Mucosa of gallbladder (tissue), 1 donor: ENCODE results near the gene SDF4. TPM values are rescaled to one million over a fixed set of nuclear protein-coding genes. Genes with fewer than 3 reads are reported as not detected.
"Not testable (repeated sequence)": the region's sequence is repeated elsewhere in the genome, so short reads cannot be mapped to it uniquely, and the experiment has no call there.

ENCODE experiments used
- DNase-seq: peaks from one replicate; pipeline ENCODE4 v3.0.0-alpha.2; 2020; ENCODE audit warnings: low spot score
- total RNA-seq: library from RNA; stranded (reverse); gene quantifications from one replicate; pipeline ENCODE4 v1.2.1, GENCODE V29; 2021
- donor health status: DM: no; HTN: no; CAD: no.

SDF4 gene
- total RNA-seq, 1 donor from 2014 or later = 190 TPM

DNA sequence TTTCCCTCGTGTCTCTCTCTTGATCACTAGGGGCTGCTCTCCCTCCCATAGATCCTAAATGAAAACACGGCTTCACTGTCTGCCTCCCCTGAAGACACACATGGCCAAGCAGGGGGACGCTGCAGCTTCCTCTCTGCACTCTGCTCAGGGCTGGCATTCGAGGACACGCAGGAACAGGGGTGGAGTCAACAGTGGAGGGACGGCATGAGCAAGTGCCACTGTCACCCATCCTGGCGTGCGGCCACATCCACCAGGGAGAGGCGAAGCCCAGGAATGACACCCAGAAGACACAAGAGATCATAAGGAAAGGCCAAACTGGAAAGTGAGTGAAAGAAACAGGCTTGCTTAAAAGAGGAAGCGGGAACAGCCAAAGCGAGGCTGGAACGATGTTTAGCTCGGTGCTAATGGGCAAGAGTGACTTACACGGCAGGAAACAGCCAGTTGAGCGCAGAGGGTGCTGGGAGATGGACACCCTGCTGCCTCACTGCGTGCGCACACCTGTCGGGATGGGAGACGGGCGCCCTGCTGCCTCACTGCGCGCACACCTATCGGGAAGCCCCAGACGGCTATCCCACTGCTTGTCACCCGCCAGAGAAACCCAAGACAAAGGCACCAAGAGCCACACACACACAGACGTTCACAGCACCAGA lies 28.3 kb upstream of the SDF4 start:
- DNase-seq = no peak

DNA sequence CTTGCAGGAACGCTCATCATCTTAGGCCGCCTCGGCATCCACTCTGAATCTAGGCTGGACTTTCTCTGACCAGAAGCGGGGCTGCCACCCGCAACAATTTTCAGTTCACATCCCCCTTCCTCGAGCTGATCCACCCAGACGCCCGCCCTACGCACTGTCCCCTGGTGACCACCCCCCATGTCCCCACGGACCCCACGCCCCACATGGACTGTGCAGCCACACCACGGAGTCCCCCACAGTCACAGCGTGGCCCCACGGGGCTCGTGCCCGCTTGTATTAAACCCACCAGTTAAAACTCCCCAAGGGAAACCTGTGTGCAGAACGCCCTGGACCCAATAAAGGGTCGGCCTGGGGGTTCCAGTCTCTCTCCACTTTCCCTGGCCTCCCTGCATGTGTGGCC lies 27.7 kb upstream of the SDF4 start:
- DNase-seq = no peak

DNA sequence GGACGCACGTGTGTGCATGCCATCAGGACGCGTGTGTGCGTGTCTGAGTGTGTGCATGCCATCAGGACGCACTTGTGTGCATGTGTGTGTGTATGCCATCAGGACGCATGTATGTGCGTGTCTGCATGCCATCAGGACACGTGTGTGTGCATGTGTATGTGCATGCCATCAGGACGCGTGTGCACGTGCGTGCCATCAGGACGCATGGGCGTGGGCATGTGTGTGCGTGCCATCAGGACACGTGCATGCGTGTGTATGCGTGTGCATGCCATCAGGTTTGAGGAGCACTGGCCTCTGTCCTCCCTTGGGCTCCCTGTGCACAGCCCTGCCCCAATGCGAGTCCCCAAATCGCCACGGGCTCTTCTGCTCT lies 27.3 kb upstream of the SDF4 start:
- DNase-seq = no peak

DNA sequence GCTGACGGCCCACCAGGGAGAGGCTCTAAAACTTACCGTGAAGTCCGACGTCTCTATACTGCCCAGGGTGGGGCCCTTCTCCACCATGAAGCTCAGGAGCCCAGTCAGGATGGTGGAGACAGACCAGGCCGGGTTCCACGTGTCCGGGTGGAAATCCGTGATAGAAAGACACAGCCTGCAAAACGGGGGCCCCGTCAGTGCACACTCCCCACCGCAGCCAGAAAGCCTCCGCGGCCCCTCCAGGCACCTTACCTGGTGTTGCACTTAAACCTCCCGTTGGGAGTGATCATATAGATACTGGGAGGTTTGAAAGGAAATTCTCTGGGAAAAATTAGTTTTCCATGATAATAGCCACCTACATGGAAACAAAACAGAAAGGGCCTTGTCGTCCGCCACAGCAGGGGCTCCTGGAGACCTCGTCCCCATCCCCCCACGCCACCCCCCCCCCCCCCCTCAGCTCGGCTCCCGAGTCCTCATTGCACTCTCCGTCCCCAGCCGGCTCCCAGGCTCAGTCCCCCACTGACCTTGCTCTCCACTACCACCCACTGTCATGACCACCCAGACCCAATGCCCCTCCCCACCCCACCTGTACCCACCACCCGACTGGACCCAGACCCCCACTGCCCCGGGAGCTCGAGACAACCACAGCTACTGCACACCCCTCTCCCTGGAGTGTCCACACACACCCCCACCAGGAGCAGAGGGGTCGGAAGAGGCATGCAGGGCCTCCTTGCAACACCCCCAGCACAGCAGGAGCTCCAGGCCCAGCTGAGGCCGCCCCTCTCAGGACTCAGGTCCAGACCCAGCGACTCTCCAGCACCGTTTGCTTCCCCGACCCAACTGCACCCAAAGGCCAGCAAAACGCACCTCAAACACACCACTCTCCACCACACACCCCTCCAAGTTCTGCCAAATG lies 25.4 kb upstream of the SDF4 start:
- DNase-seq = no peak

DNA sequence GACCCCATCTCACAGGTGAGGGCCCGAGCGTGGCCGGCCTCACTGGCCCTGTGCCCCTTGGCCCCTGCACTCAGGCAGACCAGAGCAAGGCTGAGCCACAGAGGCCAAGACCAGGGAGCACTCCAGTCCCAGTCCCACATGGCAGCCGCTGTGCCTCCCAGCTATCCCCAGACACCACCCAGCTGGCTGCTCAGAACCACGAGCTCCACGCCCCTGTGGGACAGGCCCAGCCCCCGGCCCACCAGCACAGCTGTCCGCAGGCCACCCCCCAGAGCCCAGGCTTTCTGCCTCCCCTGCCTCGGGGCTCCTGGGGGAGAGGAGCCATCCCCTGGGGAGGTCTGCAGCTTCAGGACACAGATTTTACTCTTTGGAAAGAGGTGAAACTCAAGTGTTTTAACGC lies 23.8 kb upstream of the SDF4 start:
- DNase-seq = no peak

DNA sequence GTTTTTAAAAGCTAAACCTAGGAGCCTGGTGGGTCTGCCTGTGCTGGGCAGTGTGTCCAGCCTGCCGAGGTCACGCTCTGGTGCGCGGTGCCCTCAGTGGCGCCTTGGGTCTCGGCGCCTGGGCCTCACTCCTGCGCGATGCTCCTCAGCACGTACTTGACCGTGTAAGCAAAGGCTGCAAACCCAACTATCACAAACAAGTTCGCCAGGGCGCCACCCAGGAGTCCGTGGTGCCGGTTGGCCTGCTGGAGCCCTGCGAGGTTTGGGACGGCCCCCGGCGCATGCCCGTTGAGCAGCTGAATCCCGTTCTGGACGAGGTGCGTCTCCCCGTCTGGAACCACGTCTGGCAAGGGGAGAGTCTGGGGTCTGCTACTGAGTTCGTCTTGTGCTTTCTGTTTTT lies 23.3 kb upstream of the SDF4 start:
- DNase-seq = no peak

DNA sequence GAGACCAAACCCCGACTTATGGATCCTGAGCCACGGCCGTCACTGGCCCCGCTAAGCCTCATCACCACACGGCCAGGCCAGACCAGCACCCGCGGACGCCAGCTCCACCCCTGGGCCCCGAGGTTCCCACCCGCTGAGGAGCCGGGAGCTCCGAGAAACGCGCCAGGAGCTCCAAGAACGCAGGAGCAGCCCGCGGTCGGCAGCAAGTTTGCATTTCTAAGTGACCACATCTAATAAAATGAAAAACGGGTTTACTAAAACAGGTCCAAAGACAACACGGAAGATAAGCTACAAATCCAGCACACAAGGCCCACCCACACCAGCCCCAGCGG lies 22.8 kb upstream of the SDF4 start:
- DNase-seq = no peak

DNA sequence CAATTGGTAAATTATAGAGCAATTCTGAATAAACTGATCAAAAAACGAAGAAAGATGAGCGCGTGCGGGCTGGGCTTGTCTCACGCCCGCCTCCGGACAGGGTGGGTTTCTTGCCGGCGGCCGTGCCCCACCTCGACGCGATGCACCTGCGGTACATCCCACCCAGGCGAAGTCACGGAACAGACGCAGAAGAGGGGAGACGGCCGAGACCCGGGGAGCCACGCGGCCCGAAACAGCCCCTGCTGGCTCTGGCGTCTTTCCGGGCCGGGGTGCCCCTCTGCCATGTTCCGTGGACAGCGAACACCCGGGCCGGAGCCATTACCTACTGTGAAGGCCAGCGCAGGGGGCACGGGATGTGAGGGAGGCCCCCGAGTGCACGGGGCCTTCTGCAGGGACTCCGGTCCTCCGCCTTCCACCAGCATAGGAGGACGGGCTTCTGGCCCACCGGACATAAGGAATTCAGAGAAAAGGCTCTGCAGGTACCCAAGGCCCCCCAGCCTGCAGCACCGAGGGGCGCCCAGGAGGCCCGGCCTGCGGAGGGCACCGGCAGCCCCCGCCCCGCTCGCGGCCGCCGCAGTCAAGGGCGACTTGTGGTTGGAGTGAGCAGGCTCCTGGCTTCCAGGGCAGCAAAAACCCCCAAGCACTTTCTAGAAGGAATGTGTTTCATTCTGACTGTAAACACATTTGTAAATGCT lies 22.3 kb upstream of the SDF4 start:
- DNase-seq = no peak

DNA sequence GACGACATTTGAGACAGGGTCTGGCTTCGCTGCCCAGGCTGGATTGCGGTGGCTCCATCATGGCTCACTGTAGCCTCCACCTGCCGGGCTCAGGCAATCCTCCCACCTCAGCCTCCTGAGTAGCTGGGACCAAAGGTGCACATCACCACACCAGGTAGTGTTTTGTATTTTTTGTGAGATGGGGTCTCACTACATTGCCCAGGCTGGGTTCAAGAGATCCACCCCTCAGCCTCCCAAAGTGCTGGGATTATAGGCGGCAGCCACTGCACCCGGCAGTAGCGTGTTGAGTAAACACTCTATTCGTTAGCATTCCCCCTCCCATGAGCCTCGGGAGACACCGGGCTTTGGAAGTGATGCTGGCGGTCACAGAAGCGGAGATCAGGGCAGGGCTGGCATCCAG lies 21.5 kb upstream of the SDF4 start:
- no peak for DNase-seq

DNA sequence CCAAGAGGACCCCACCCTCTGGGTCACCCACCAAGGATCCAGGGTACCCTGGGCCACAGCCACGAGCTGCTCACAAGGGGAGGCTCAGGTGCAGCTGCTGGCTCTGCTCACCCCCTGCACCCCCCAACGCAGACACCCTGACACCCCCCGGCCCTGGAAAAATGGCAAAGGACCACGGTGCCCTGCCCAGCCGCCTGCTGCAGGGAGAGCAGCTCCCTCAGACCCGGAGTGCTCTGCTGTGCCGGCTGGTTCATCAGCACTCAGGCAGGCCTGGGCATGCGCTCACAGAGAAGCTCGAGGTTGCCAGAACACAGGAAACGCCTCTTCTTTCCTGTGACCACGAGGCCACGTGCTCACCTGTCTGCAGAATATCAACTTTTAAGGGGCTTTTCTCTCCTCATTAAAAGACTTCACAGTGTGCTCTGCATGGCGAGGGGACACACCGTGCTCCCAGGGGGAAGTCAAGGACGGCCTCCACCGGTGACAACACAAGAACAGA lies 19.0 kb upstream of the SDF4 start:
- no peak for DNase-seq

DNA sequence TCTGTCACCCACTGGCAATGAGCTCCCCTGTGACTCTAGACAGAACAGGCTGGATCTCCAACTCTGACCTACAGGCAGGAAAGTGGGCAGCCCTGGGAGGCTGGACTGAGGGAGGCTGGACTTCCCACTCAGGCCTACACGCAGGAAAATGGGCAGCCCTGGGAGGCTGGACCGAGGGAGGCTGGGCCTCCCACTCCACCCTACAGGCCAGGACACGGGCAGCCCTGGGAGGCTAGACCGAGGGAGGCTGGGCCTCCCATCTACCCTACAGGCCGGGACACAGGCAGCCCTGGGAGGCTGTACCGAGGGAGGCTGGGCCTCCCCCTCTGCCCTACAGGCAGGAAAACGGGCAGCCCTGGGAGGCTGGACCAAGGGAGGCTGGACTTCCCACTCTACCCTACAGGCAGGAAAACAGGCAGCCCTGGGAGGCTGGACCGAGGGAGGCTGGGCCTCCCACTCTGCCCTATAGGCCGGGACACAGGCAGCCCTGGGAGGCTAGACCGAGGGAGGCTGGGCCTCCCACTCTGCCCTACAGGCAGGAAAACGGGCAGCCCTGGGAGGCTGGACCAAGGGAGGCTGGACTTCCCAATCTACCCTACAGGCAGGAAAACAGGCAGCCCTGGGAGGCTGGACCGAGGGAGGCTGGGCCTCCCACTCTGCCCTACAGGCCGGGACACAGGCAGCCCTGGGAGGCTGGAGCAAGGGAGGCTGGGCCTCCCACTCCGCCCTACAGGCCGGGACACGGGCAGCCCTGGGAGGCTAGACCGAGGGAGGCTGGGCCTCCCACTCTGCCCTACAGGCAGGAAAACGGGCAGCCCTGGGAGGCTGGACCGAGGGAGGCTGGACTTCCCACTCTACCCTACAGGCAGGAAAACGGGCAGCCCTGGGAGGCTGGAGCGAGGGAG lies 16.5 kb upstream of the SDF4 start:
- not testable (repeated sequence) for DNase-seq

DNA sequence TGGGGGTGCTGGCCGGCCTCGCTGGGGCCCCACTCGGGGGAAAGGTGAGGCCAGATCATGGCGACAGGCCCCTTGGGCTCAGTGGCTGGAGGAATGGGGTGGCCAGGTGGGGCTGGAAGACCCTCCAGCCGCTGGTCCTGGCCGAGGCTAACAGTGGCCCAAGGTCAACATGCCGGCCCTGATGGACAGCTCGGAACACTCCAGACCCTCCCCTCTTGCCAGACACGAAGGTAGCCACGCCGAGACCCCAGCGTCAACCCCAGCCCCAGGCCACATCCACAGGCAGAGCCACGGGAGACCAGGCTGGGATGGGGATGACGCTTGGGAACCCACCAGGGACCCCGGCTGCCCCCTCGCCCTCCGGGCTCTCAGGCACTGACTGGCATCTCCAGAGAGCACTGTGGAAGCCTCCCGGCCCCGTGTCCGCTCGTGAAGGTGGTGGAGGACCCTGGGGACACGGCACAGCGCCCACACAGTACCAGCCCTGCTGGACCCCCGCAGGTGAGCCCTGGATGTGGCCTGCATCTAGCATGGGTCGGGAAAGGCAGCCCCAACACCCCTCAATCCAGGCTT lies 15.6 kb upstream of the SDF4 start:
- no peak for DNase-seq

DNA sequence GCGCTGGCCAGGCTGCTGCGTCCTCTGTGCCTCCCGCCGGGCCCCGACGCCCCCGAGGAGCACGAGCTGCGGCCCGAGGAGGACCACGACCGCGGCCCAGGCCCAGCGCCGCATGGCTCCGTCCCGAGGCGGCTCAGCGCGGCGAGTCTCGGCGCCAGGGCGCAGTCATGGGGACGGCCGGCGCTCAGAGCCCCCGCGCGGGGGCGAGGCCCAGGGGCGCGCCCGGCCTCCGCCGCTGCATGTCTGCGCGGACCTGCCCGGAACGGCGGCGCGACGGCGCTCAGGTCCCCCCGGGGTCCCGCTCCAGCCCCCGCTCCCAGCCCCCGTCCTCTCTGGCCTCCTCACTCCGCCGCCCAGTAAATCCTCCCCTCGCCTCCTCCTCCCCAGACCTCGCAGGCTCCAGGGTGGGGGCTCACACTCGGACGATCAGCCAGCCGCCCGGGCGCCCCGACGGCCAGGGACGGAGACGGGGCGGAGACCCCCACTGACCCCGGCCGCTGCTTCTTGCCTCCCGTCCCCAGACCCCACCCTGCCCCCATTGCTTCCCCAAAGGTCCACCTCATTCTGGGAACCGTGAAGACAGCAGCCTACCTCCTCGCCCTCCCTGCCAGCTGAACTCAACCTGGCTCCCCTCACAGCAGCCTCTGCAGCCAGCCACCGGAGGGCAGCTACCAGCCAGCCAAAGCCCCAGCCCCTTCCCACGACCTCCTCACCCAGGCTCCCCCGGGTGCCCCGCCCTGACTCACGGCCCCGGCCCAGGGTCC lies 15.0 kb upstream of the SDF4 start, which contains the start of gene C1QTNF12:
C1QTNF12 (minus strand) TSS at position 146 of the 764 bp plus-strand sequence; CDS start at position 114, 32 bp downstream.
- no peak for DNase-seq

DNA sequence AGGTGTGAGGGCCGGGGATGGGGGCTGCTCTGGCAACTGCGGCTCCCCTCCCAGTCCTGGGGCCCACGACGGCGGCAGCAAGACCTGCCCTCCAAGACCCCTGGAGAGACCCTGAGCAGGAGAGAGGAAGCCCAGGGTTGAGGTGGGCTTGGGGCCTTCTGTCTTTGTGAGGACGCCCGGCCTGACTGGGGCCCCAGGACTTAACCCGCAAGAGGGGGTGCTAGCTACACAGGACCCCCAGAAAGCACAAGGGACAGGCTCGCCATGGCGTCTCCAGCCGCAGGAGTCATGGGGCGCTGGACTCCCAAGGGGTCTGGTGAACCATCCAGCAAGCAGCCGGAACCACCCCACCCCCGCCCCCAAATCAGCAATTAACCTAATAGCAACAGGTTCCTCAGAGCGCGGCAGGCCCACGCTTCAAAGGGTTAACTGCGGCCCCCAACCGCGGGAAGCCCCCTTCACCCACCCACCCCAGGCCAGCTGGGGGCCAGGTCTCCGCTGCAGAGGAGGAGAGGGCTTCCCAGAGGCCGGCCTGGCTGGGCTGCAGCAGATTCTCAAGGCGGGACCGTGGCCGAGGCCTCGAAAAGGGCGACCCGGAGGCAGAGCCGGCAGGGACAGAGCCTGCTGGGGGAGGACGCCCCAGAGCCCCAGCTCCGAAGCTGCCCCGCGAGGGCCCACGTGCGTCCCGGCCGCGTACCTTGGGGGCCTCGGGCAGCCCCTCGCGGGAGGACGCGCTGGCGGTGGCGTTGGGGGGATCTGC lies 14.2 kb upstream of the SDF4 start:
- no peak for DNase-seq

DNA sequence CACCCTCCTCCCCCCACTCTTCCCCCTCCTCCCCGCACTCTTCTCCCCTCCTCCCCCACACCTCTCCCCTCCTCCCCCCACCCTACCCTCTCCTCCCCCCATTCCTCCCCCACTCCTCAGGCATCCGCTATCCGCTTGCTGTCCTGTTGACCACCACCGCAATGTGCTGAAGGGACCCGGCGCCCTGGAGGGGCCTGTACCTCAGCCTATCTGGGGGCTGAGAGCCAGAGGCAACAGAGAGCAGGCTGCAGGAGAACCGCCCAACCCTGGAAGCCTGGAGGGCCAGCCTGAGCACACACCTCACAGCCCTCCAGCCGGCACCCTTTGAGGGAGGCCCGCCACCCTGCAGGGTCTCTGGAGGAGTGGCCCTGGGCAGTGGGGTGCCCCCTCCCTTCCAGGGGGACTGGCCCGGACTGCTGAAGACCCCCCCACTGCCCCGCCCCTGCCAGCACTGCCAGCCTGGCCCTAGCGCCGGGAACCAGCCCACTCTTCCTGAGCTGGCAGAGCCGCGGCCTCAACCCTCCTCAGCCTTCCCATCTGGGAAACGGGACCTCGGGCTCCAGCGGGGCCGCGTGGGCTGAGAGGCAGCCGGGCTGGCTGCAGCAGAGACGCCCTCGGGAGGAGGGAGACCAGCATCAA lies 13.5 kb upstream of the SDF4 start:
- DNase-seq = no peak

DNA sequence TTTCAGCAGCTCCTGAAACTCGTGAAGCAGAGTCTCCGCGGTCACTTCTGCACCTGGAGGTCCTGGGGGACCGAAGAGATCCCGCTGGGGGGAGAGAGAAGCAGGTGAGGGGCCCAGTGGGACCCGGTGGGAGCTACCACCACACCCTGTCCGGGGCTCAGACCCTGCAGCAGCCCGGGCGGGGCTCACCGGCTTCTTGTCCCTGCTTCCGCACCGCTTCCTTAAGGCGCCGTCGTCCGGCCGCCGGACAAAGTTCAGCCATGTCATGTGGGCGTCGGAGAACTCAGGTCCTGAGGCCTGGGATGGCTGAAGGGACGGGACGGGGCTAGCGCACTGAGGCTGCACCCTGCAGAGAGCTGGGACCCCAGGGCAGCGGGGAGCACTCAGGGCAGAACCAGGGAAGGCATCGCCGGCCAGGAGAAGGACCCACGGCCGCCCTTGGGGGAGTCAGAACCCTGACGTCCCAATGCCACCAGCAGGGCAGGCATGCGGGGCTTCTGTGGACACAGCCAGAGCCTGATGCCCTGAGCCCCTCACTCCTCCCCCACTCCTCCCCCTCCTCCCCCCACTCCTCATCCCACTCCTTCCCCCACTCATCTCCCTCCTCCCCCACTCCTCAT lies 12.5 kb upstream of the SDF4 start:
- no peak for DNase-seq

DNA sequence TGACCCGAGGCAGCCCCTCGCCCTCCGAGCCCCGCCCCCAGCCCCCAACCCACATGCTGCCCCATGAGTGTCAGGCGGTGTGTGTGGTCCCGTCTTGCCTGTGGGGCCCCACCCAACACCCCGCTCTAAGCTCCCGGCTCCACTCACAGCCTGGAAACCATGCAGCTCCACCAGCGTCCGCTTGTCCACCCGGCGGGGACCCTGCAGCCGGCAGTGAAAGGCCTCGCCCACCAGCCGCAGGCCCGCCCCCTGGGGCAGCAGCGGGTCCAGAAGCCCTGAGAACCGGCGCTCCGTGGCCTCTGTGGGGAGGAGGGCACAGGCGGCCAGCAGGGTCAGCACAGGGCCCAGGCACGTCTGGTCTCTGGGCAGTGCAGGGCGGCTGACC lies 12.0 kb upstream of the SDF4 start:
- DNase-seq = no peak

DNA sequence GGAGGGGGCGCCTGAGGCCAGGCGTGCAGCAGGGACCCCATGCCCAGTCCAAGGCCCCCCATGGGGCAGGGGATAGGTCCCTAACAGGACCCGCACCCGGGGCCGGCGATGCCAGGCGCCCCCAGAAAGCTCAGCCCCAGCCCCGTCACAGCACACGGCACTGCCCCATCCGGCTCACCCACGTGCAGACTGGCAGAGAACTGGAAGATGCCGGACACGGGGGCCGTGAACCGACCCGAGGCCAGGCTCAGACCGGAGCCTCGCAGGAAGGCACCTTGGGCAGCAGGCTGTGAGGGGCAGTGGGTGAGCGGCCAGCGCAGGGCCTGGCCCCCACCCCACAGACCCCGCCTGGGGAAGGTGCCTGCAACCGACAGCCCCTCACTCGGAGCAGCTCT lies 11.5 kb upstream of the SDF4 start:
- no peak for DNase-seq
